ENCODE measurements around the gene ARHGAP21. TPM values are rescaled to one million over a fixed set of nuclear protein-coding genes. Genes with fewer than 3 reads are reported as not detected.
"Not testable (repeated sequence)": the region's sequence is repeated elsewhere in the genome, so short reads cannot be mapped to it uniquely, and the experiment has no call there.

Gene ARHGAP21
- polyA plus RNA-seq, 1 donor from 2014 or later, result 138 TPM

DNA sequence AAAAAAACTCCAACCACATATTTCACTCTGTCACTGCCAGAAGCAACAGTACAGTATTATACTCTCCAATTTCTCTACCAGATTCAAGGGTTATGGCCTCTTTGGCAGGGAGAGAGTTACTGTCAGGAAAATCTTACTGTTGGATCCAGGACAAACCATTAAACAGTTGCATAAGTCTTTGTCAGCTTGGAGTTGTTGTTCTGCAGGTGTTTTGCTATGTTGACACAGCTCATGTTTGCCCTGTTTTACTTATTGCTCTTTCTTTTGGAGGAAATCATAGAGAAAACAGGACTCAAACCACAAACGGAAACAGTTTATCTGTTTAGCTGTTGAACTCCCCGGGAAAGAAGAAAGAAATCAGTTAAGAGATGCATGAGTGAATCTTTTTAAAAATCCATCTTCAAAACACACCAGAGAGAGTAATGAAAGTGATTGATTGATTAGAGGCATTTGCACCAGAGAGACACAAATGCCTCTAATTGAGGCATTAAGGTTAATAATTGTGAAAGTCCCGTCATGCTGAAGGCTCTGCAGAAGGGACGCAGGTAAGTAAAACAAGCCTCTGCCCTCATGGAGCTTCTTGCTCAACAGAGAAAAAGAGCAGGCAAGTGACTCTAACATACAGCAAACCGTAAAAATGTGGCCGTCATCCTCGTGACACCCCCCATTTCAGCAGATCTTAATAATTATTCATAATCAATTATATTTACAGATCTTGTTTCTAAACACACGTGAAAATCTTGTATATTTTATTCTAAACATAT lies 38.7 kb upstream of the ARHGAP21 start:
- H3K4me3 ChIP-seq (ENCODE audit: low read length), result no peak overlapping the region

DNA sequence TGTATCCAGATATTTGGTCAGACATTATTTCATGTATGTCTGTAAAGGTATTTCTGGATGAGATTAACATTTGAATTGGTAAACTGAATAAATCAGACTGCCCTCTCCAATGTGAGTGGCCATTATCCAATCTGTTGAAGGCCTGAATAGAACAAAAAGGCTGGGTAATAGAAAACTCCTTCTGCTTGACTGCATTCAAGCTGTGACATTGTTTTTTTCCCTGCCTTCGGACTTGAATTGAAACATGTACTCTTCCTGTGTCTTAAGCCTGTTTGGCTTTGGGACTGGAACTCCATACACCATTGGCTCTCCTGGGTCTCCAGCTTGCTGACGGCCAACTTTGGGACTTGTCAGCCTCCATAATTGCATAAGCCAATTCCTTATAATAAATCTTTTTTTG lies 36.0 kb upstream of the ARHGAP21 start:
- Histone ChIP-seq H3K79me2 (replicated peaks; ENCODE audit: insufficient read depth, low read length) (no peaks in the 10 kb centered on the region), H3K9me2 (ENCODE audit: insufficient read depth, low read length) (no peaks in the 10 kb centered on the region), H3K9ac (ENCODE audit: low read length) (no peak overlapping the region), H3K27ac (ENCODE audit: low read length) (no peak overlapping the region), H3K4me3 (ENCODE audit: low read length) (no peak overlapping the region), H3K36me3 (ENCODE audit: insufficient read depth, low read length) (no peaks in the 10 kb centered on the region), H3K4me2 (ENCODE audit: low read length) (no peak overlapping the region), H3K9me3 (ENCODE audit: low read length) (no peaks in the 10 kb centered on the region), H3K27me3 (ENCODE audit: insufficient read depth, low read depth, low read length) (no peaks in the 10 kb centered on the region), H2AFZ (ENCODE audit: low read depth, low read length) (no peak overlapping the region), H3F3A (ENCODE audit: insufficient read depth, low read length, poor library complexity, severe bottlenecking) (no peaks in the 10 kb centered on the region), H4K20me1 (ENCODE audit: insufficient read depth) (no peaks in the 10 kb centered on the region)
- TF ChIP-seq EP300 (conservative IDR thresholded peaks at IDR 0.05; ENCODE audit: poor library complexity, severe bottlenecking), result no peak
- no peak for TF ChIP-seq MXI1 (conservative IDR thresholded peaks at IDR 0.05; ENCODE audit: poor library complexity, severe bottlenecking)
- no peak for TF ChIP-seq TAF1 (IDR thresholded peaks at IDR 0.05; ENCODE audit: low read depth)
- TF ChIP-seq, protein P1, sequence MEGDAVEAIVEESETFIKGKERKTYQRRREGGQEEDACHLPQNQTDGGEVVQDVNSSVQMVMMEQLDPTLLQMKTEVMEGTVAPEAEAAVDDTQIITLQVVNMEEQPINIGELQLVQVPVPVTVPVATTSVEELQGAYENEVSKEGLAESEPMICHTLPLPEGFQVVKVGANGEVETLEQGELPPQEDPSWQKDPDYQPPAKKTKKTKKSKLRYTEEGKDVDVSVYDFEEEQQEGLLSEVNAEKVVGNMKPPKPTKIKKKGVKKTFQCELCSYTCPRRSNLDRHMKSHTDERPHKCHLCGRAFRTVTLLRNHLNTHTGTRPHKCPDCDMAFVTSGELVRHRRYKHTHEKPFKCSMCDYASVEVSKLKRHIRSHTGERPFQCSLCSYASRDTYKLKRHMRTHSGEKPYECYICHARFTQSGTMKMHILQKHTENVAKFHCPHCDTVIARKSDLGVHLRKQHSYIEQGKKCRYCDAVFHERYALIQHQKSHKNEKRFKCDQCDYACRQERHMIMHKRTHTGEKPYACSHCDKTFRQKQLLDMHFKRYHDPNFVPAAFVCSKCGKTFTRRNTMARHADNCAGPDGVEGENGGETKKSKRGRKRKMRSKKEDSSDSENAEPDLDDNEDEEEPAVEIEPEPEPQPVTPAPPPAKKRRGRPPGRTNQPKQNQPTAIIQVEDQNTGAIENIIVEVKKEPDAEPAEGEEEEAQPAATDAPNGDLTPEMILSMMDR (IDR thresholded peaks at IDR 0.05; ENCODE audit: poor library complexity, severe bottlenecking), result no peak
- TF ChIP-seq EZH2 (IDR thresholded peaks at IDR 0.05; ENCODE audit: borderline replicate concordance, insufficient read depth, low read length, poor library complexity, severe bottlenecking), result no peak
- no peak for TF ChIP-seq SMC3 (conservative IDR thresholded peaks at IDR 0.05; ENCODE audit: poor library complexity)
- TF ChIP-seq POLR2AphosphoS5 (IDR thresholded peaks at IDR 0.05), result no peak
- no peak for TF ChIP-seq RAD21 (conservative IDR thresholded peaks at IDR 0.05)
- TF ChIP-seq, protein P2, sequence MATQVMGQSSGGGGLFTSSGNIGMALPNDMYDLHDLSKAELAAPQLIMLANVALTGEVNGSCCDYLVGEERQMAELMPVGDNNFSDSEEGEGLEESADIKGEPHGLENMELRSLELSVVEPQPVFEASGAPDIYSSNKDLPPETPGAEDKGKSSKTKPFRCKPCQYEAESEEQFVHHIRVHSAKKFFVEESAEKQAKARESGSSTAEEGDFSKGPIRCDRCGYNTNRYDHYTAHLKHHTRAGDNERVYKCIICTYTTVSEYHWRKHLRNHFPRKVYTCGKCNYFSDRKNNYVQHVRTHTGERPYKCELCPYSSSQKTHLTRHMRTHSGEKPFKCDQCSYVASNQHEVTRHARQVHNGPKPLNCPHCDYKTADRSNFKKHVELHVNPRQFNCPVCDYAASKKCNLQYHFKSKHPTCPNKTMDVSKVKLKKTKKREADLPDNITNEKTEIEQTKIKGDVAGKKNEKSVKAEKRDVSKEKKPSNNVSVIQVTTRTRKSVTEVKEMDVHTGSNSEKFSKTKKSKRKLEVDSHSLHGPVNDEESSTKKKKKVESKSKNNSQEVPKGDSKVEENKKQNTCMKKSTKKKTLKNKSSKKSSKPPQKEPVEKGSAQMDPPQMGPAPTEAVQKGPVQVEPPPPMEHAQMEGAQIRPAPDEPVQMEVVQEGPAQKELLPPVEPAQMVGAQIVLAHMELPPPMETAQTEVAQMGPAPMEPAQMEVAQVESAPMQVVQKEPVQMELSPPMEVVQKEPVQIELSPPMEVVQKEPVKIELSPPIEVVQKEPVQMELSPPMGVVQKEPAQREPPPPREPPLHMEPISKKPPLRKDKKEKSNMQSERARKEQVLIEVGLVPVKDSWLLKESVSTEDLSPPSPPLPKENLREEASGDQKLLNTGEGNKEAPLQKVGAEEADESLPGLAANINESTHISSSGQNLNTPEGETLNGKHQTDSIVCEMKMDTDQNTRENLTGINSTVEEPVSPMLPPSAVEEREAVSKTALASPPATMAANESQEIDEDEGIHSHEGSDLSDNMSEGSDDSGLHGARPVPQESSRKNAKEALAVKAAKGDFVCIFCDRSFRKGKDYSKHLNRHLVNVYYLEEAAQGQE (IDR thresholded peaks at IDR 0.05; ENCODE audit: borderline replicate concordance), result no peak

More for the DNA sequence above, 38.7 kb upstream of the ARHGAP21 start:
- H2AFZ ChIP-seq (ENCODE audit: low read depth, low read length), result no peak overlapping the region
- no peaks in the 10 kb centered on the region for H3F3A ChIP-seq (ENCODE audit: insufficient read depth, low read length, poor library complexity, severe bottlenecking)
- no peak overlapping the region for H3K9ac ChIP-seq (ENCODE audit: low read length)
- H3K4me2 ChIP-seq (ENCODE audit: low read length), result no peak overlapping the region
- H3K27me3 ChIP-seq (ENCODE audit: insufficient read depth, low read depth, low read length), result no peaks in the 10 kb centered on the region
- H3K9me2 ChIP-seq (ENCODE audit: insufficient read depth, low read length), result no peaks in the 10 kb centered on the region
- no peaks in the 10 kb centered on the region for H4K20me1 ChIP-seq (ENCODE audit: insufficient read depth)
- no peaks in the 10 kb centered on the region for H3K79me2 ChIP-seq (replicated peaks; ENCODE audit: insufficient read depth, low read length)
- H3K9me3 ChIP-seq (ENCODE audit: low read length), result no peaks in the 10 kb centered on the region
- no peaks in the 10 kb centered on the region for H3K36me3 ChIP-seq (ENCODE audit: insufficient read depth, low read length)
- no peak overlapping the region for H3K27ac ChIP-seq (ENCODE audit: low read length)
- no peak for TF ChIP-seq TAF1 (IDR thresholded peaks at IDR 0.05; ENCODE audit: low read depth)
- TF ChIP-seq POLR2AphosphoS5 (IDR thresholded peaks at IDR 0.05), result no peak
- TF ChIP-seq MXI1 (conservative IDR thresholded peaks at IDR 0.05; ENCODE audit: poor library complexity, severe bottlenecking), result no peak

DNA sequence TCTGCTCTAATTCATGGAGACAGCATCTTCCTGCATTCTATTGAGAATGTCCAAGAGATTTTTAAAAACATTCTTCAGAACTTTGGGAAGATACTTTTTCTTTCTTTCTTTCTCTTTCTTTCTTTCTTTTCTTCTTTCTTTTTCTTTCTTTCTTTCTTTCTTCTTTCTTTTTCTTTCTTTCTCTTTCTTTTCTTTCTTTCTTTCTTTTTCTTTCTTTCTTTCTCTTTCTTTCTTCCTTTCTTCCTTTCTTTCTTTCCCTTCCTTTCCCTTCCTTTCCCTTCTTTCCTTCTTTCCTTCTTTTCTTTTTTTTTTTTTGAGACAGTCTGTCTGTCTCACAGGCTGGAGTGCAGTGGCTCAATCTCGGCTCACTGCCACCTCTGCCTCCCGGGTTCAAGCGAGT lies 34.6 kb upstream of the ARHGAP21 start:
- not testable (repeated sequence) for H3K4me3 ChIP-seq (ENCODE audit: low read length); H2AFZ ChIP-seq (ENCODE audit: low read depth, low read length); H3K27me3 ChIP-seq (ENCODE audit: insufficient read depth, low read depth, low read length); H4K20me1 ChIP-seq (ENCODE audit: insufficient read depth); H3K9me3 ChIP-seq (ENCODE audit: low read length); H3K9ac ChIP-seq (ENCODE audit: low read length); H3K36me3 ChIP-seq (ENCODE audit: insufficient read depth, low read length); H3K79me2 ChIP-seq (replicated peaks; ENCODE audit: insufficient read depth, low read length); H3K9me2 ChIP-seq (ENCODE audit: insufficient read depth, low read length); H3F3A ChIP-seq (ENCODE audit: insufficient read depth, low read length, poor library complexity, severe bottlenecking); H3K27ac ChIP-seq (ENCODE audit: low read length); H3K4me2 ChIP-seq (ENCODE audit: low read length)

All from neural cell (in vitro differentiated cells).